ENCODE data around the gene HIVEP3. TPM values are rescaled to one million over a fixed set of nuclear protein-coding genes. Genes with fewer than 3 reads are reported as not detected.

The HIVEP3 gene
- total and polyA plus RNA-seq, 2 experiments from 2014 or later: 0.57 to 5.9 TPM

- H4K20me1 ChIP-seq (ENCODE audit: insufficient read depth, poor library complexity, severe bottlenecking): no peaks in the 10 kb centered on the region
- no peak overlapping the region for H3K4me2 ChIP-seq
- 79% methylated on average over 5 of the region's 5 CpGs for WGBS (ENCODE audit: low lambda C conversion rate, missing lambda C conversion rate)
- H3K4me3 ChIP-seq: no peak overlapping the region
- no peak overlapping the region for H3K27ac ChIP-seq
- no peaks in the 10 kb centered on the region for H3K9me3 ChIP-seq (ENCODE audit: low read depth)
- no peak for DNase-seq (ENCODE audit: low spot score)
- TF ChIP-seq EZH2phosphoT487 (IDR thresholded peaks at IDR 0.05; ENCODE audit: low read depth, severe bottlenecking, unreplicated experiment) (no peak), EZH2 (IDR thresholded peaks at IDR 0.05; ENCODE audit: borderline replicate concordance) (no peak)
- TF ChIP-seq, protein P1, sequence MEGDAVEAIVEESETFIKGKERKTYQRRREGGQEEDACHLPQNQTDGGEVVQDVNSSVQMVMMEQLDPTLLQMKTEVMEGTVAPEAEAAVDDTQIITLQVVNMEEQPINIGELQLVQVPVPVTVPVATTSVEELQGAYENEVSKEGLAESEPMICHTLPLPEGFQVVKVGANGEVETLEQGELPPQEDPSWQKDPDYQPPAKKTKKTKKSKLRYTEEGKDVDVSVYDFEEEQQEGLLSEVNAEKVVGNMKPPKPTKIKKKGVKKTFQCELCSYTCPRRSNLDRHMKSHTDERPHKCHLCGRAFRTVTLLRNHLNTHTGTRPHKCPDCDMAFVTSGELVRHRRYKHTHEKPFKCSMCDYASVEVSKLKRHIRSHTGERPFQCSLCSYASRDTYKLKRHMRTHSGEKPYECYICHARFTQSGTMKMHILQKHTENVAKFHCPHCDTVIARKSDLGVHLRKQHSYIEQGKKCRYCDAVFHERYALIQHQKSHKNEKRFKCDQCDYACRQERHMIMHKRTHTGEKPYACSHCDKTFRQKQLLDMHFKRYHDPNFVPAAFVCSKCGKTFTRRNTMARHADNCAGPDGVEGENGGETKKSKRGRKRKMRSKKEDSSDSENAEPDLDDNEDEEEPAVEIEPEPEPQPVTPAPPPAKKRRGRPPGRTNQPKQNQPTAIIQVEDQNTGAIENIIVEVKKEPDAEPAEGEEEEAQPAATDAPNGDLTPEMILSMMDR (IDR thresholded peaks at IDR 0.05; ENCODE audit: poor library complexity): no peak
- H3K27me3 ChIP-seq: no peaks in the 10 kb centered on the region
- no peaks in the 10 kb centered on the region for H3K36me3 ChIP-seq (replicated peaks; ENCODE audit: insufficient read depth, low read depth)
- H3K79me2 ChIP-seq: no peaks in the 10 kb centered on the region
- no peaks in the 10 kb centered on the region for H3K9me2 ChIP-seq (replicated peaks; ENCODE audit: insufficient read depth)
- H2AFZ ChIP-seq: no peak overlapping the region
- H3K4me1 ChIP-seq (ENCODE audit: insufficient read depth): no peaks in the 10 kb centered on the region
Observed at GRCh38 chr1:41791667-41792484, 126.8 kb downstream of the HIVEP3 start.

DNA sequence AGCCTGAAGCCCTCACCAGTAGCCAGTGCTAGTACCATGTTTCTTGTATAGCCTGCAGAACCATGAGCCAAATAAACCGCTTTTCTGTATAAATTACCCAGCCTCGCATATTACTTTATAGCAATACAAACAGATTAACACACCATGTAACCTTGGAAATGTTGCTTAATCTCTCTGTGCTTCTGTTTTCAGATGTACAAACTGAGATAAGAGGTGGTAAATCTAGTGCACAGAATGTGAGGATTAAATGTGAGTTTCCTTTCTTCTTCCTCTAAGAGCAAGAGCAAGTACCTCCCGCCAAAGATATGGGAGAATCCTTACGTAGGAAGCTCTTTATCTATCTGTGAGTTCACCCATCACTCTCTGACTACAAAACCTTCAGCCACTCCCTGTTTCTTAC lies 128.4 kb downstream of the HIVEP3 start:
- Histone ChIP-seq H4K20me1 (ENCODE audit: insufficient read depth, poor library complexity, severe bottlenecking) (no peaks in the 10 kb centered on the region), H3K9me3 (ENCODE audit: low read depth) (no peaks in the 10 kb centered on the region), H3K4me2 (no peak overlapping the region), H3K27ac (no peak overlapping the region), H3K79me2 (no peaks in the 10 kb centered on the region), H3K36me3 (replicated peaks; ENCODE audit: insufficient read depth, low read depth) (no peaks in the 10 kb centered on the region), H2AFZ (no peak overlapping the region), H3K9me2 (replicated peaks; ENCODE audit: insufficient read depth) (no peaks in the 10 kb centered on the region), H3K4me3 (no peak overlapping the region), H3K4me1 (ENCODE audit: insufficient read depth) (no peaks in the 10 kb centered on the region), H3K27me3 (no peaks in the 10 kb centered on the region)
- TF ChIP-seq EZH2phosphoT487 (IDR thresholded peaks at IDR 0.05; ENCODE audit: low read depth, severe bottlenecking, unreplicated experiment) (no peak), EZH2 (IDR thresholded peaks at IDR 0.05; ENCODE audit: borderline replicate concordance) (no peak)
- TF ChIP-seq, protein P1 (IDR thresholded peaks at IDR 0.05; ENCODE audit: poor library complexity): no peak
- WGBS (ENCODE audit: low lambda C conversion rate, missing lambda C conversion rate): 69% methylated on average over 4 of the region's 4 CpGs
- no peak for DNase-seq (ENCODE audit: low spot score)

DNA sequence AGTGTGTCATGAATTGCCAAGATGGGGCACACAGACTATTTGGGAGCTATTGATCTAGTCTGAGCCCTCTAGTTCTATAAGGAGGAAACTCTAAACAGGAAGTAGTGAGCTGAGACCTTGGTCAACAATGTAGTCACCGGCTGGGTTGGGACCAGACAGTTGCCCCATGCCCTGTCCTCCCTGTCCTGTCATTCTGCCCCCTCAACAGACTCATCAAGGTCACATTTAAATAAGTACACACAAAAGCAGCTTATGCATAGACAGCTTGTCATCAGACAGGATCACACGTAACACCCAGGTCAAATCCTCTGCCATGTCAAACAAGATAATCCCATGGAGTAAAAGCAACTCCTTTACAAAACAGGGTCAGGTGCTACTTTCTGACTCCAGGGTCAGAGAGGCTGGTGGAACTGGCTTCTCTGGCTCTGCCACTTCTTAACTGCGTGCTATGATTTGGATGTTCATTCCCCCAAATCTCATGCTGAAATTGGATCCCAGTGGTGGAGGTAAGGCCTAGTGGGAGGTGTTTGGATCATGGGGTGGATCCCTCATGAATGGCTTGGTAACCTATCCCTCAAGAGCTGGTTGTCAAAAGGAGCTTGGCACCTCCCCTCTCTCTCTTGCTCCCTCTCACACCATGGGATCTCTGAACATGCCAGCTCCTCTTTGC lies 128.9 kb downstream of the HIVEP3 start:
- H3K9me2 ChIP-seq (replicated peaks; ENCODE audit: insufficient read depth): no peaks in the 10 kb centered on the region
- TF ChIP-seq, protein P1 (IDR thresholded peaks at IDR 0.05; ENCODE audit: poor library complexity): no peak
- no peak for TF ChIP-seq EZH2 (IDR thresholded peaks at IDR 0.05; ENCODE audit: borderline replicate concordance)
- TF ChIP-seq EZH2phosphoT487 (IDR thresholded peaks at IDR 0.05; ENCODE audit: low read depth, severe bottlenecking, unreplicated experiment): no peak
- WGBS (ENCODE audit: low lambda C conversion rate, missing lambda C conversion rate): 73% methylated on average over 3 of the region's 3 CpGs

More for the DNA sequence above, 128.9 kb downstream of the HIVEP3 start:
- H3K9me3 ChIP-seq (ENCODE audit: low read depth): no peaks in the 10 kb centered on the region
- no peak overlapping the region for H3K4me3 ChIP-seq
- H3K4me1 ChIP-seq (ENCODE audit: insufficient read depth): no peaks in the 10 kb centered on the region
- H4K20me1 ChIP-seq (ENCODE audit: insufficient read depth, poor library complexity, severe bottlenecking): no peaks in the 10 kb centered on the region
- H2AFZ ChIP-seq: no peak overlapping the region
- H3K27me3 ChIP-seq: no peaks in the 10 kb centered on the region
- H3K4me2 ChIP-seq: no peak overlapping the region
- no peak overlapping the region for H3K27ac ChIP-seq
- no peaks in the 10 kb centered on the region for H3K79me2 ChIP-seq
- H3K36me3 ChIP-seq (replicated peaks; ENCODE audit: insufficient read depth, low read depth): no peaks in the 10 kb centered on the region
- no peak for DNase-seq (ENCODE audit: low spot score)
